HEK293 (cell line): ENCODE results near the gene IFNGR1.

Experiments
- CTCF ChIA-PET: fragments of 350-600 bp; formaldehyde crosslinking; extraction: SDS; loops from one replicate; lab custom pipeline; 2021; ENCODE audit warnings: antibody characterized with exemption; lab: Yijun Ruan, JAX
- POLR2A ChIA-PET: fragments of 300-600 bp; formaldehyde crosslinking; extraction: SDS; loops from one replicate; lab custom pipeline; 2020; ENCODE audit warnings: antibody characterized with exemption, inconsistent platforms; lab: Yijun Ruan, JAX
- H3K27ac ChIP-seq: fragments of 200-500 bp; sonication (Bioruptor generic); 2 replicates; pipeline ENCODE4 v1.5.1; 2014; ENCODE audit warnings: low read depth, low read length, control low read depth, inconsistent platforms; ENCODE audit errors: extremely low read depth
- H3K36me3 ChIP-seq, 2 experiments: fragments of 200-500 bp in 1 of 2; sonication (Bioruptor generic) in 1 of 2; 1 replicate in 1 of 2; 2 replicates in 1 of 2; pipeline ENCODE4 v1.5.1; 2014 to 2017; ENCODE audit warnings: inconsistent platforms in 2 of 2, low read length in 2 of 2; ENCODE audit not compliant: control insufficient read depth in 2 of 2, insufficient read depth in 1 of 2
- H3K4me1 ChIP-seq: fragments of 200-500 bp; sonication (Bioruptor generic); 2 replicates; pipeline ENCODE4 v1.5.1; 2014; ENCODE audit warnings: mild to moderate bottlenecking, low read length, inconsistent platforms; ENCODE audit not compliant: control insufficient read depth, insufficient read depth
- H3K4me3 ChIP-seq: 2 replicates; pipeline ENCODE4 v1.5.1; 2011; ENCODE audit warnings: low read depth, mild to moderate bottlenecking, control low read depth, low read length, moderate library complexity
- H3K9me3 ChIP-seq: fragments of 200-500 bp; sonication (Bioruptor generic); 2 replicates; pipeline ENCODE4 v1.5.1; 2014; ENCODE audit warnings: low read depth, low read length, inconsistent platforms; ENCODE audit not compliant: control insufficient read depth, insufficient read depth
- FEZF1 ChIP-seq: fragments of 450-650 bp; formaldehyde crosslinking; IDR thresholded peaks from 2 replicates; pipeline ENCODE4 v1.5.1; 2016; ENCODE audit warnings: missing biosample characterization, missing genetic modification characterization
- HOXD13 ChIP-seq: sonication (generic); formaldehyde crosslinking; IDR thresholded peaks from 2 replicates; pipeline ENCODE4 v1.8.0; 2022; ENCODE audit warnings: missing genetic modification reagents, borderline replicate concordance
- PATZ1 ChIP-seq: fragments of 450-650 bp; formaldehyde crosslinking; IDR thresholded peaks from 2 replicates; pipeline ENCODE4 v1.5.1; 2016; ENCODE audit warnings: missing biosample characterization, missing genetic modification characterization
- PRDM4 ChIP-seq: fragments of 450-650 bp; formaldehyde crosslinking; IDR thresholded peaks from 2 replicates; pipeline ENCODE4 v1.5.1; 2017; ENCODE audit warnings: missing biosample characterization, missing genetic modification characterization
- TRIM28 ChIP-seq: IDR thresholded peaks from 2 replicates; pipeline ENCODE4 v1.6.1; 2011; ENCODE audit warnings: low read length, control low read depth, borderline replicate concordance
- ZNF121 ChIP-seq: fragments of 450-650 bp; formaldehyde crosslinking; IDR thresholded peaks from 2 replicates; pipeline ENCODE4 v1.5.1; 2016; ENCODE audit warnings: missing biosample characterization, missing genetic modification characterization
- ZNF140 ChIP-seq: fragments of 450-650 bp; formaldehyde crosslinking; IDR thresholded peaks from 2 replicates; pipeline ENCODE4 v1.5.1; 2016; ENCODE audit warnings: missing biosample characterization, missing genetic modification characterization
- ZNF221 ChIP-seq: fragments of 450-650 bp; formaldehyde crosslinking; IDR thresholded peaks from 2 replicates; pipeline ENCODE4 v1.5.1; 2017; ENCODE audit warnings: missing biosample characterization, missing genetic modification characterization, borderline replicate concordance
- ZNF350 ChIP-seq: fragments of 450-650 bp; formaldehyde crosslinking; IDR thresholded peaks from 2 replicates; pipeline ENCODE4 v1.5.0; 2017; ENCODE audit warnings: missing biosample characterization, mild to moderate bottlenecking, missing genetic modification characterization
- ZNF473 ChIP-seq: fragments of 450-650 bp; formaldehyde crosslinking; IDR thresholded peaks from 2 replicates; pipeline ENCODE4 v1.5.1; 2017; ENCODE audit warnings: missing biosample characterization, missing genetic modification characterization
- ZNF529 ChIP-seq: fragments of 450-650 bp; formaldehyde crosslinking; IDR thresholded peaks from 2 replicates; pipeline ENCODE4 v1.5.1; 2017; ENCODE audit warnings: missing genetic modification characterization, missing biosample characterization; ENCODE audit not compliant: insufficient replicate concordance
- ZNF530 ChIP-seq: fragments of 450-650 bp; formaldehyde crosslinking; IDR thresholded peaks from 2 replicates; pipeline ENCODE4 v1.5.1; 2016; ENCODE audit warnings: low read depth, missing biosample characterization, missing genetic modification characterization
- ZNF549 ChIP-seq: fragments of 450-650 bp; IDR thresholded peaks from 2 replicates; pipeline ENCODE4 v1.5.1; 2018; ENCODE audit warnings: missing biosample characterization, missing genetic modification characterization, mild to moderate bottlenecking, inconsistent platforms, moderate library complexity
- ZNF555 ChIP-seq: fragments of 450-650 bp; formaldehyde crosslinking; conservative IDR thresholded peaks from 2 replicates; pipeline ENCODE4 v1.5.1; 2017; ENCODE audit warnings: missing biosample characterization, mild to moderate bottlenecking, missing genetic modification characterization, inconsistent platforms
- ZNF558 ChIP-seq: fragments of 450-650 bp; formaldehyde crosslinking; IDR thresholded peaks from 2 replicates; pipeline ENCODE4 v1.5.1; 2016; ENCODE audit warnings: missing biosample characterization, missing genetic modification characterization
- ZNF560 ChIP-seq: fragments of 450-650 bp; formaldehyde crosslinking; IDR thresholded peaks from 2 replicates; pipeline ENCODE4 v1.5.1; 2017; ENCODE audit warnings: missing biosample characterization, missing genetic modification characterization, borderline replicate concordance
- TF ChIP-seq, protein P1 (sequence below): fragments of 450-650 bp; formaldehyde crosslinking; IDR thresholded peaks from 2 replicates; pipeline ENCODE4 v1.5.1; 2016; ENCODE audit warnings: missing biosample characterization, missing genetic modification characterization
- TF ChIP-seq, protein P2 (sequence below): fragments of 450-650 bp; formaldehyde crosslinking; IDR thresholded peaks from 2 replicates; pipeline ENCODE4 v1.5.1; 2016; ENCODE audit warnings: missing biosample characterization, missing genetic modification characterization
- TF ChIP-seq, protein P3 (sequence below): fragments of 450-650 bp; formaldehyde crosslinking; optimal IDR thresholded peaks from 2 replicates; pipeline ENCODE3; 2016; ENCODE audit warnings: missing biosample characterization, mild to moderate bottlenecking, missing genetic modification characterization
- TF ChIP-seq, protein P4 (sequence below): fragments of 450-650 bp; formaldehyde crosslinking; IDR thresholded peaks from 2 replicates; pipeline ENCODE4 v1.5.1; 2016; ENCODE audit warnings: missing biosample characterization, missing genetic modification characterization
- TF ChIP-seq, protein P5 (sequence below): fragments of 450-650 bp; formaldehyde crosslinking; IDR thresholded peaks from 2 replicates; pipeline ENCODE4 v1.5.1; 2016; ENCODE audit warnings: missing biosample characterization, missing genetic modification characterization

The IFNGR1 gene

GRCh38 chr6:137190583-137191094, 28.5 kb downstream of the IFNGR1 start (continued):
- TF ChIP-seq, protein P1, sequence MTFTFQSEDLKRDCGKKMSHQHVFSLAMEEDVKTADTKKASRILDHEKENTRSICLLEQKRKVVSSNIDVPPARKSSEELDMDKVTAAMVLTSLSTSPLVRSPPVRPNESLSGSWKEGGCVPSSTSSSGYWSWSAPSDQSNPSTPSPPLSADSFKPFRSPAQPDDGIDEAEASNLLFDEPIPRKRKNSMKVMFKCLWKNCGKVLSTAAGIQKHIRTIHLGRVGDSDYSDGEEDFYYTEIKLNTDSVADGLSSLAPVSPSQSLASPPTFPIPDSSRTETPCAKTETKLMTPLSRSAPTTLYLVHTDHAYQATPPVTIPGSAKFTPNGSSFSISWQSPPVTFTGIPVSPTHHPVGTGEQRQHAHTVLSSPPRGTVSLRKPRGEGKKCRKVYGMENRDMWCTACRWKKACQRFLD (tag by site-specific recombination): no peak
- TF ChIP-seq PATZ1 (tag by site-specific recombination): no peak
- TF ChIP-seq HOXD13 (CRISPR knock-in tag): no peak

DNA sequence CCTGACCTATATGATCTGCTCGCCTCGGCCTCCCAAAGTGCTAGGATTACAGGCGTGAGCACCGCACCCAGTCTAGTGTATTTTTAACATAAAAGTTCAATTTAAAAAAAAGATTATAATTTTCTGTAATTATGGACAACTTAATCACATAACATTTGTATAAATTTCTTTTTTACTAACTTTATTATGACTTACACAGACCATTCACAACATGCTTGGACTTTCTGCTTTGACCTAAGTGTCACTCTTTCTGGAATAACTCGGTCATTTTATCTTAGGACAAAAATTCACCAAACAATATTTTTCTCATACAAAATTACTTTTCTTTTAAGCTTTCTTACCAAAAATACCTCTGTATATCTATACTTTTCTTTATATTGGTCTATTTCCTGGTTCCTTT, 30.3 kb downstream of the IFNGR1 start:
- no peaks in the 10 kb centered on the region for H3K36me3 ChIP-seq
- no peaks in the 10 kb centered on the region for H3K9me3 ChIP-seq
- no peaks in the 10 kb centered on the region for H3K4me1 ChIP-seq
- no peak overlapping the region for H3K27ac ChIP-seq
- ChIA-PET CTCF (no interaction called here), POLR2A (no interaction called here)
- no peak overlapping the region for H3K4me3 ChIP-seq
- TF ChIP-seq, protein P2, sequence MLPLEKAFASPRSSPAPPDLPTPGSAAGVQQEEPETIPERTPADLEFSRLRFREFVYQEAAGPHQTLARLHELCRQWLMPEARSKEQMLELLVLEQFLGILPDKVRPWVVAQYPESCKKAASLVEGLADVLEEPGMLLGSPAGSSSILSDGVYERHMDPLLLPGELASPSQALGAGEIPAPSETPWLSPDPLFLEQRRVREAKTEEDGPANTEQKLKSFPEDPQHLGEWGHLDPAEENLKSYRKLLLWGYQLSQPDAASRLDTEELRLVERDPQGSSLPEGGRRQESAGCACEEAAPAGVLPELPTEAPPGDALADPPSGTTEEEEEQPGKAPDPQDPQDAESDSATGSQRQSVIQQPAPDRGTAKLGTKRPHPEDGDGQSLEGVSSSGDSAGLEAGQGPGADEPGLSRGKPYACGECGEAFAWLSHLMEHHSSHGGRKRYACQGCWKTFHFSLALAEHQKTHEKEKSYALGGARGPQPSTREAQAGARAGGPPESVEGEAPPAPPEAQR (tag by site-specific recombination): no peak
- TF ChIP-seq ZNF529 (peak; percentile 56), ZNF473 (no peak), ZNF140 (tag by site-specific recombination) (no peak), PRDM4 (tag by site-specific recombination) (no peak), ZNF121 (tag by site-specific recombination) (no peak), ZNF350 (0 out of 2 replicates have a peak, but pooled peaks have one; percentile 44), ZNF560 (no peak), TRIM28 (peak; percentile 77), ZNF555 (tag by site-specific recombination) (no peak), ZNF221 (tag by site-specific recombination) (no peak), FEZF1 (tag by site-specific recombination) (no peak), ZNF549 (tag by site-specific recombination) (peak; percentile 72), ZNF558 (tag by site-specific recombination) (0 out of 2 replicates have a peak, but pooled peaks have one; percentile 30), ZNF530 (tag by site-specific recombination) (no peak)
- TF ChIP-seq, protein P3, sequence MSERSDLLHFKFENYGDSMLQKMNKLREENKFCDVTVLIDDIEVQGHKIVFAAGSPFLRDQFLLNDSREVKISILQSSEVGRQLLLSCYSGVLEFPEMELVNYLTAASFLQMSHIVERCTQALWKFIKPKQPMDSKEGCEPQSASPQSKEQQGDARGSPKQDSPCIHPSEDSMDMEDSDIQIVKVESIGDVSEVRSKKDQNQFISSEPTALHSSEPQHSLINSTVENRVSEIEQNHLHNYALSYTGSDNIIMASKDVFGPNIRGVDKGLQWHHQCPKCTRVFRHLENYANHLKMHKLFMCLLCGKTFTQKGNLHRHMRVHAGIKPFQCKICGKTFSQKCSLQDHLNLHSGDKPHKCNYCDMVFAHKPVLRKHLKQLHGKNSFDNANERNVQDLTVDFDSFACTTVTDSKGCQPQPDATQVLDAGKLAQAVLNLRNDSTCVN (tag by site-specific recombination): no peak
- TF ChIP-seq, protein P4, sequence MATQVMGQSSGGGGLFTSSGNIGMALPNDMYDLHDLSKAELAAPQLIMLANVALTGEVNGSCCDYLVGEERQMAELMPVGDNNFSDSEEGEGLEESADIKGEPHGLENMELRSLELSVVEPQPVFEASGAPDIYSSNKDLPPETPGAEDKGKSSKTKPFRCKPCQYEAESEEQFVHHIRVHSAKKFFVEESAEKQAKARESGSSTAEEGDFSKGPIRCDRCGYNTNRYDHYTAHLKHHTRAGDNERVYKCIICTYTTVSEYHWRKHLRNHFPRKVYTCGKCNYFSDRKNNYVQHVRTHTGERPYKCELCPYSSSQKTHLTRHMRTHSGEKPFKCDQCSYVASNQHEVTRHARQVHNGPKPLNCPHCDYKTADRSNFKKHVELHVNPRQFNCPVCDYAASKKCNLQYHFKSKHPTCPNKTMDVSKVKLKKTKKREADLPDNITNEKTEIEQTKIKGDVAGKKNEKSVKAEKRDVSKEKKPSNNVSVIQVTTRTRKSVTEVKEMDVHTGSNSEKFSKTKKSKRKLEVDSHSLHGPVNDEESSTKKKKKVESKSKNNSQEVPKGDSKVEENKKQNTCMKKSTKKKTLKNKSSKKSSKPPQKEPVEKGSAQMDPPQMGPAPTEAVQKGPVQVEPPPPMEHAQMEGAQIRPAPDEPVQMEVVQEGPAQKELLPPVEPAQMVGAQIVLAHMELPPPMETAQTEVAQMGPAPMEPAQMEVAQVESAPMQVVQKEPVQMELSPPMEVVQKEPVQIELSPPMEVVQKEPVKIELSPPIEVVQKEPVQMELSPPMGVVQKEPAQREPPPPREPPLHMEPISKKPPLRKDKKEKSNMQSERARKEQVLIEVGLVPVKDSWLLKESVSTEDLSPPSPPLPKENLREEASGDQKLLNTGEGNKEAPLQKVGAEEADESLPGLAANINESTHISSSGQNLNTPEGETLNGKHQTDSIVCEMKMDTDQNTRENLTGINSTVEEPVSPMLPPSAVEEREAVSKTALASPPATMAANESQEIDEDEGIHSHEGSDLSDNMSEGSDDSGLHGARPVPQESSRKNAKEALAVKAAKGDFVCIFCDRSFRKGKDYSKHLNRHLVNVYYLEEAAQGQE (tag by site-specific recombination): no peak
- TF ChIP-seq, protein P5, sequence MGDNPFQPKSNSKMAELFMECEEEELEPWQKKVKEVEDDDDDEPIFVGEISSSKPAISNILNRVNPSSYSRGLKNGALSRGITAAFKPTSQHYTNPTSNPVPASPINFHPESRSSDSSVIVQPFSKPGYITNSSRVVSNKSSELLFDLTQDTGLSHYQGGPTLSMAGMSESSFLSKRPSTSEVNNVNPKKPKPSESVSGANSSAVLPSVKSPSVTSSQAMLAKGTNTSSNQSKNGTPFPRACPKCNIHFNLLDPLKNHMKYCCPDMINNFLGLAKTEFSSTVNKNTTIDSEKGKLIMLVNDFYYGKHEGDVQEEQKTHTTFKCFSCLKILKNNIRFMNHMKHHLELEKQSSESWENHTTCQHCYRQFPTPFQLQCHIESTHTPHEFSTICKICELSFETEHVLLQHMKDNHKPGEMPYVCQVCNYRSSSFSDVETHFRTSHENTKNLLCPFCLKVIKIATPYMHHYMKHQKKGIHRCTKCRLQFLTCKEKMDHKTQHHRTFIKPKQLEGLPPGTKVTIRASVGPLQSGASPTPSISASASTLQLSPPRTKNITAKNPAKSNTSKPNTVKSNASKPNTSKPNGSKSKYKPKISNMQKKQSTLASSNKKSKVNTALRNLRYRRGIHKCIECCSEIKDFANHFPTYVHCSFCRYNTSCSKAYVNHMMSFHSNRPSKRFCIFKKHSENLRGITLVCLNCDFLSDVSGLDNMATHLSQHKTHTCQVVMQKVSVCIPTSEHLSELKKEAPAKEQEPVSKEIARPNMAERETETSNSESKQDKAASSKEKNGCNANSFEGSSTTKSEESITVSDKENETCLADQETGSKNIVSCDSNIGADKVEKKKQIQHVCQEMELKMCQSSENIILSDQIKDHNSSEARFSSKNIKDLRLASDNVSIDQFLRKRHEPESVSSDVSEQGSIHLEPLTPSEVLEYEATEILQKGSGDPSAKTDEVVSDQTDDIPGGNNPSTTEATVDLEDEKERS (tag by site-specific recombination): peak; percentile 77; the same call in 1 of the 2 replicates
